GM10266 (cell line): Measurements from ENCODE around the gene ARHGEF18.

Source experiments
- DNase-seq: peaks from one replicate; pipeline ENCODE4 v3.0.0; 2012; ENCODE audit errors: extremely low spot score
- TF ChIP-seq, protein P1 (sequence below): IDR thresholded peaks from 2 replicates; pipeline ENCODE4 v1.5.1; 2012; ENCODE audit warnings: mild to moderate bottlenecking, low read depth; ENCODE audit not compliant: control insufficient read depth, insufficient read depth; ENCODE audit errors: missing control alignments

ARHGEF18 gene

GRCh38 chr19:7371001-7371400 is 22.3 kb downstream of the ARHGEF18 start:
- DNase-seq: no peak
- TF ChIP-seq, protein P1, sequence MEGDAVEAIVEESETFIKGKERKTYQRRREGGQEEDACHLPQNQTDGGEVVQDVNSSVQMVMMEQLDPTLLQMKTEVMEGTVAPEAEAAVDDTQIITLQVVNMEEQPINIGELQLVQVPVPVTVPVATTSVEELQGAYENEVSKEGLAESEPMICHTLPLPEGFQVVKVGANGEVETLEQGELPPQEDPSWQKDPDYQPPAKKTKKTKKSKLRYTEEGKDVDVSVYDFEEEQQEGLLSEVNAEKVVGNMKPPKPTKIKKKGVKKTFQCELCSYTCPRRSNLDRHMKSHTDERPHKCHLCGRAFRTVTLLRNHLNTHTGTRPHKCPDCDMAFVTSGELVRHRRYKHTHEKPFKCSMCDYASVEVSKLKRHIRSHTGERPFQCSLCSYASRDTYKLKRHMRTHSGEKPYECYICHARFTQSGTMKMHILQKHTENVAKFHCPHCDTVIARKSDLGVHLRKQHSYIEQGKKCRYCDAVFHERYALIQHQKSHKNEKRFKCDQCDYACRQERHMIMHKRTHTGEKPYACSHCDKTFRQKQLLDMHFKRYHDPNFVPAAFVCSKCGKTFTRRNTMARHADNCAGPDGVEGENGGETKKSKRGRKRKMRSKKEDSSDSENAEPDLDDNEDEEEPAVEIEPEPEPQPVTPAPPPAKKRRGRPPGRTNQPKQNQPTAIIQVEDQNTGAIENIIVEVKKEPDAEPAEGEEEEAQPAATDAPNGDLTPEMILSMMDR: no peak

GRCh38 chr19:7372810-7373209 is 24.1 kb downstream of the ARHGEF18 start:
- TF ChIP-seq, protein P1: no peak
- no peak for DNase-seq

DNA sequence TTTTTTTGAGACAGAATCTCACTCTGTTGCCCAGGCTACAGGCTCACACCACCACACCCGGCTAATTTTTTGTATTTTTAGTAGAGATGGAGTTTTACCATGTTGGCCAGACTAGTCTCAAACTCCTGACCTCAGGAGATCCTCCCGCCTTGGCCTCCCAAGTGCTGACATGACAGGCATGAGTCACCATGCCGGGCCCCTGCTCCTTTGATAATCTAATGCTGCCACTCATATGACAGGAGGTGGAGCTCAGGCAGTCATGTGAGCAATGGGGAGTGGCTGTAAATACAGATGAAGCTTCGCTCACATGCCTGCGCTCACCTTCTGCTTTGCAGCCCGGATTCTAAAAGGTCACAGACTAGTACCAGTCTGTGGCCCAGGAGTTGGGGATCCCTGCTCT is 25.1 kb downstream of the ARHGEF18 start:
- no peak for DNase-seq
- TF ChIP-seq, protein P1: no peak

DNA sequence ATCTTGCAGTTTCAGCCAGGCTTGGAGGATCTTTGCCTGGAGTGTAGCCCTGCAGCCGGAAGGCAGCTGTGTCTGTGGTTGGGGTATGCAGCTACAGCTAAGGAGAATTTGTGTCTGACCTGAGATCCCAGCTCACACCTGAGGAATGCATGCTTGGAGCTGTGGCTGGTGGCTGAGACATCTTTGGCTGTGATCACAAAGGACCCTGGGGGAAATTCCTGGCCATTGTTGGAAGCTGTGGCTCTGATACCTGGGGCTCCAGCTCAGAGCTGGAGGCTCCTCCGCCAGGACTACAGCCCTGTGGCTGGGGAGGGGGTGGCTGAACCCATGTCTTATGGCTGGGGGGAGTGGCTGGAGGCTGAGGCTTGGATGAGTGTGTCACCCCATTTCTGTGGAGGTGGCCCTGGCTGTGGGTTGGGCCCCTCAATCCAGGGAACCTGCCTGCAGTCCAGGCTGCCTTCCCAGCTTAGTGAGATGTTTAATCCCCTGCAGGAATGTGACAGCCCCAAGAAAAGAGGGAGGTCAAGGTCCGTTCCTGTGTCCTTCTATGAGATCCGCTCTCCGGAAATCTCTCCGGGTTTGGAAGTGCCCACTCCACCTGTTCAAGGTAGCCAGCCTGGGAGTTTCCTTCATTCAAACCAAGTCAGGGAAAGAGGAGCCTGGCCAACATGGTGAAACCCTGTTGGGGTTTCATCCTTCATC is 27.6 kb downstream of the ARHGEF18 start:
- TF ChIP-seq, protein P1: no peak
- no peak for DNase-seq

- DNase-seq: no peak
- TF ChIP-seq, protein P1: no peak
These were observed 28.5 kb downstream of the ARHGEF18 start for GRCh38 chr19:7377196-7377595.

GRCh38 chr19:7381073-7381390 is 32.3 kb downstream of the ARHGEF18 start:
- no peak for DNase-seq
- TF ChIP-seq, protein P1: no peak

- no peak for DNase-seq
- TF ChIP-seq, protein P1: no peak
These were observed 34.0 kb downstream of the ARHGEF18 start for GRCh38 chr19:7382694-7383093.
